GM21786 (cell line): ENCODE data around the gene HOXA2.

Experiments used
- ATAC-seq: cut with Tn5 transposase; IDR thresholded peaks from one replicate; pipeline ENCODE4 v1.9.1; 2021; ENCODE audit not compliant: unreplicated experiment

Gene HOXA2

DNA sequence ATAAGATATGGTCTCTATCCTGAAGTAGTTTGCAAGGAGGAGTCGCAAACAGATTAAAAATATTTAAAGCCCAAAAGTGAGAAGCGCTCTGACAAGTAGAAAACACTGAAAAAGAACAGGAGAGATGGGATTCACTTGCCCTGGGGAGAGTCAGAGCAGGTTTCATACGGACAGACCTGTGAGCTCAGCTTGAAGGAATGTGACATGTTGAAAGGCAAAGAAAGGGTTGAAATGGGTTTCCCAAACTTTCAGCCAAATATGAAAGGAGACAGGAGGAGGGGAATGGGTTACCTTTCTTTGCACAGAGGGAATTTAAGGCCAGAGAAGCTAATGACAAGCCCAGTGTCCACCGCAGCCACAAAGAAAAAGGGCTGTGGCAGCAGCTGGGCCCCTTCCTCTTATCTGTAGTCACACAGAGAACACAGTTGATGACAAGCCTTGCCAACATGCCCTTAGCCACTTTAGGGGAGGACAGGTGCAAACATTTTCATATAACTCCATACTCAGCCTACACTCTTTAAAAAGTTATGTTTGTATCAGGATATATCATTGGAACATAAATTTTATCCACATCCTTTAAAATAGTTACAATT lies 21.5 kb downstream of the HOXA2 start:
- ATAC-seq: no peak

- ATAC-seq: no peak
Observed at GRCh38 chr7:27079234-27079975, 23.1 kb downstream of the HOXA2 start.

DNA sequence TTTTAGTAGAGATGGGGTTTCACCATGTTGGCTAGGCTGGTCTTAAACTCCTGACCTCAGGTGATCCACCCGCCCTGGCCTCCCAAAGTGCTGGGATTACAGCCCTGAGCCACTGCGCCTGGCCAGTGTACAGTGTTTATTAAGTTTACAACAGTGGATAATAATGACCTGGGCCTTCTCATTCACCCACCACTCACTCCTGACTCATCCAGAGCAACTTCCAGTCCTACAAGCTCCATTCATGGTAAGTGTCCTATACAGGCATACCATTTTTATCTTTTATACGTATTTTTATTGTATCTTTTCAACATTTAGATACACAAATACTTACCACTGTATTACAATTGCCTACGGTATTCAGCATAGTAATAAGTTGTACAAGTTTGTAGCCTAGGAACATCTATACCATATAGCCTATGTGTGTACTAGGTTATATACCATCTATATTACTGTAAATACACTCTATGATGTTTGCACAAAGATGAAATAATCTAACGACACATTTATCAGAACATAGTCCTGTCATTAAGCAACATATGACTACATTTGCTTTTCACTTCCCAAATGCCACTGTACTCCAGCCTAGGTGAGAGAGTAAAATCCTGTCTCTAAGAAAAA lies 23.8 kb downstream of the HOXA2 start:
- no peak for ATAC-seq

GRCh38 chr7:27073076-27073475 lies 29.4 kb downstream of the HOXA2 start:
- no peak for ATAC-seq

- ATAC-seq: no peak
Observed at GRCh38 chr7:27071622-27072390, 30.7 kb downstream of the HOXA2 start.

- no peak for ATAC-seq
Observed at GRCh38 chr7:27068259-27068658, 34.2 kb downstream of the HOXA2 start.

DNA sequence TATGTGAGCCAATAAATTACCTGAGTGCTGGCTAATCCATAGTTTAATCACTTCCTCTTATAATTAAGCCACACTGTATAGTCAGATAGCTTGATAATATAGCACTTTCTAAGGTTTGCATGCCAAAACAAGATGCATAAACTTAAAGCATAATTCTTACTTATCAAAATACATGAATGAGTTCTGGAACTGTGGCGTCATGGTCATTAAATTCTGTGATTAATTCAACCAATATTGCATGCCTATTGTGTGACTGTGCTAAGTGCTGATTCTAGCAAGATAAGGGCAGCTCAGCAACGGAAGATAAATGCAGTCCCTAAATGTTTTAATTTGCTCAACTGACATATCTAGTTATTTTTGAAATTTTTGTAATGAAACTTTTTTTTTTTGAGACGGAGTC lies 36.3 kb downstream of the HOXA2 start:
- ATAC-seq: no peak

- ATAC-seq: no peak
Observed at GRCh38 chr7:27065709-27066108, 36.8 kb downstream of the HOXA2 start.

GRCh38 chr7:27064661-27065060 lies 37.8 kb downstream of the HOXA2 start:
- ATAC-seq: no peak

- ATAC-seq: no peak
Observed at GRCh38 chr7:27064159-27064558, 38.3 kb downstream of the HOXA2 start.

DNA sequence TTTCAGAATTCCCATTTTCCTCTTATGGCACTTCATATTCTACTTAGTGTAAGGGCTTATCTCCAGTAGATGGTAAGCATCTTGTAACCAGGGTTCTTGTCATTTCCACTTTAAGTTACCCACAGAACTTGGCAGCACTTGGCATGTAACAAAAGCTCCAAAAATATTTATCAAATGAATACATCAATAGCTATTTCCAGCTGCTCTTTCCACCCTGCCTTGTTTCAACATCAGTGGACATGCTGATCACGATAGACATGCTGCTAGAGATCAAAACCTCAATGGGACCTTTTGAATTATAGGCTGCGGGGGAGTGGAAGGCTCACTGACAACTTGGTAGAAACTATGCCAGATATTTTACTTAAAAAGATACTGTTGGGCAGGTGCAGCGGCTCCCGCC lies 39.5 kb downstream of the HOXA2 start:
- ATAC-seq: no peak

GRCh38 chr7:27053153-27053552 lies 49.3 kb downstream of the HOXA2 start:
- ATAC-seq: no peak

DNA sequence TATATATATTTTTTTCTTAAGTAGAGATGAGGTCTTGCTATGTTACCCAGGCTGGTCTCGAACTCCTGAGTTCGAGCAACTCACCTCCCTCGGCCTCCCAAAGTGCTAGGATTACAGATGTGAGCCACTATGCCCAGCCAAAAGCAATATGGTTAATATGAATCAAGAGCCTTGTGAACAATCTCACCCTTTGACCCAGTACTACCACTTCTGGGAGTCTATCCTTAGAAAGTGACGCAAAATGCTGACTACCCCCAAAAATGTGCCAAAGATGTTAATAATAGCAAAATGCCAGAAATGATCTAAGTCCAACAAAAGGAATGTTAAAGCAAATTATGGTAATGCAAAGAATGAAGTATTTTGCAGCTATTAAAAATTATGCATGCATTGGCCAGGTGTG lies 51.0 kb downstream of the HOXA2 start:
- no peak for ATAC-seq
